Endothelial cell of umbilical vein (primary cell): ENCODE measurements around the gene ZIC2. TPM values are rescaled to one million over a fixed set of nuclear protein-coding genes. Genes with fewer than 3 reads are reported as not detected.

Experiments
- BruUV-seq: library from RNA; stranded (reverse); fragments of 400-500 nt; replicated peaks from 2 replicates; lab custom pipeline; 2021; lab: Mats Ljungman, UMichigan
- CTCF ChIA-PET: fragments of 300-600, 350-600 bp; sonication (Branson Sonifier 250); formaldehyde crosslinking; loops from one replicate; lab custom pipeline; 2021; ENCODE audit warnings: antibody characterized with exemption, inconsistent platforms; lab: Charles Lee
- POLR2A ChIA-PET: fragments of 300-600, 350-600 bp; sonication (Branson Sonifier 250); formaldehyde crosslinking; loops from one replicate; lab custom pipeline; 2021; ENCODE audit warnings: antibody characterized with exemption, inconsistent platforms; lab: Charles Lee
- DNase-seq: peaks from one replicate; pipeline ENCODE4 v3.0.0-alpha.2; 2011; ENCODE audit warnings: low read depth, low spot score
- FAIRE-seq: peaks from 2 replicates; lab custom pipeline; 2011; peaks lifted over from hg19 to GRCh38; lab: Jason Lieb, UNC
- H2AFZ ChIP-seq: 2 replicates; pipeline ENCODE4 v1.6.0; 2012; ENCODE audit warnings: low read depth, low read length, control low read depth, inconsistent platforms
- H3K27ac ChIP-seq: 2 replicates; pipeline ENCODE4 v1.5.1; 2011; ENCODE audit warnings: low read depth, mild to moderate bottlenecking, control low read depth, low read length, moderate library complexity; ENCODE audit not compliant: insufficient read depth
- H3K27me3 ChIP-seq, 2 experiments: 2 replicates each; pipeline versions ENCODE4 v1.6.0 to v1.6.1; 2011; ENCODE audit warnings: low read length in 2 of 2, mixed read lengths in 1 of 2; ENCODE audit not compliant: control insufficient read depth in 2 of 2, insufficient read depth in 2 of 2
- H3K36me3 ChIP-seq, 2 experiments: 2 replicates in 1 of 2; 3 replicates in 1 of 2; pipeline ENCODE4 v1.5.1; 2011; ENCODE audit warnings: low read length in 2 of 2, mild to moderate bottlenecking in 1 of 2, moderate library complexity in 1 of 2; ENCODE audit not compliant: control insufficient read depth in 2 of 2, insufficient read depth in 2 of 2; ENCODE audit errors: extremely low read depth in 1 of 2
- H3K4me1 ChIP-seq: 3 replicates; pipeline ENCODE4 v1.5.1; 2011; ENCODE audit warnings: mild to moderate bottlenecking, low read length; ENCODE audit not compliant: control insufficient read depth, insufficient read depth; ENCODE audit errors: extremely low read depth
- H3K4me2 ChIP-seq: 2 replicates; pipeline ENCODE4 v1.6.1; 2011; ENCODE audit warnings: low read length, control low read depth, mixed read lengths; ENCODE audit not compliant: insufficient read depth
- H3K4me3 ChIP-seq, 3 experiments: fragments of 200-600 bp in 1 of 3; sonication (generic), shearing (Covaris generic) in 1 of 3; replicated peaks in 1 of 3; 2 replicates each; pipeline ENCODE4 v1.5.1; 2011 to 2016; ENCODE audit warnings: control low read depth in 3 of 3, low read length in 3 of 3, mild to moderate bottlenecking in 2 of 3, inconsistent platforms in 1 of 3, low read depth in 1 of 3, moderate library complexity in 1 of 3; ENCODE audit not compliant: insufficient read depth in 1 of 3
- H3K79me2 ChIP-seq: 2 replicates; pipeline ENCODE4 v1.6.0; 2012; ENCODE audit warnings: low read length, inconsistent platforms; ENCODE audit not compliant: control insufficient read depth, insufficient read depth
- H3K9ac ChIP-seq: replicated peaks from 2 replicates; pipeline ENCODE3; 2011; ENCODE audit warnings: low read length, control low read depth; ENCODE audit not compliant: insufficient read depth; ENCODE audit errors: extremely low read depth
- H3K9me1 ChIP-seq: replicated peaks from 3 replicates; pipeline ENCODE4 v1.6.0; 2011; ENCODE audit warnings: mild to moderate bottlenecking, low read length; ENCODE audit not compliant: control insufficient read depth, insufficient read depth; ENCODE audit errors: extremely low read depth
- H3K9me3 ChIP-seq: replicated peaks from 2 replicates; pipeline ENCODE4 v1.5.1; 2012; ENCODE audit warnings: low read length, inconsistent platforms; ENCODE audit not compliant: control insufficient read depth, insufficient read depth
- H4K20me1 ChIP-seq: replicated peaks from 2 replicates; pipeline ENCODE3; 2011; ENCODE audit warnings: mild to moderate bottlenecking, low read length; ENCODE audit not compliant: control insufficient read depth, insufficient read depth; ENCODE audit errors: extremely low read depth
- CTCF ChIP-seq, 2 donors: IDR thresholded peaks; 1 replicate in 1 of 2; 2 replicates in 1 of 2; pipeline ENCODE4 v1.5.1; 2011; ENCODE audit warnings: low read length in 2 of 2, mild to moderate bottlenecking in 2 of 2, moderate library complexity in 2 of 2, control low read depth in 1 of 2, inconsistent platforms in 1 of 2, low read depth in 1 of 2; ENCODE audit not compliant: insufficient read depth in 1 of 2; ENCODE audit errors: extremely low read depth in 1 of 2
- GATA2 ChIP-seq: IDR thresholded peaks from 2 replicates; pipeline ENCODE4 v1.7.0; 2011; ENCODE audit warnings: low read depth, mild to moderate bottlenecking, moderate library complexity, mixed read lengths, low read length; ENCODE audit not compliant: insufficient read length, insufficient read depth
- POLR2AphosphoS5 ChIP-seq: IDR thresholded peaks from 2 replicates; pipeline ENCODE4 v1.6.1; 2012; ENCODE audit warnings: low read depth, mild to moderate bottlenecking, control low read depth, low read length, moderate library complexity; ENCODE audit not compliant: insufficient read depth
- dilution Hi-C: fragments of 300-500 bp; cut with MboI; formaldehyde crosslinking; loops from one replicate; pipeline ENCODE4 v1.15.0; 2019; ENCODE audit warnings: low sequenced_read_pairs; ENCODE audit not compliant: extremely low pct_ligation_motif_present
- intact Hi-C: fragments of 100-400 bp; cut with micrococcal nuclease; formaldehyde crosslinking; loops from one replicate; pipeline ENCODE4 v1.10.0; 2022
- polyA plus RNA-seq, 4 experiments: library from polyadenylated mRNA; depleted of rRNA in 3 of 4; stranded (reverse) in 3 of 4; unstranded in 1 of 4; fragments of >200 nt; gene quantifications; 2 replicates each; pipeline versions ENCODE4 v1.2.1 to v1.2.3, GENCODE V29; 2011 to 2012; ENCODE audit warnings: missing spikeins in 1 of 4
- total RNA-seq: library from RNA; stranded (reverse); gene quantifications from 2 replicates; pipeline ENCODE4 v1.2.3, GENCODE V29; 2021
- TF ChIP-seq, protein P1 (sequence below): IDR thresholded peaks from 2 replicates; pipeline ENCODE4 v1.6.1; 2011; ENCODE audit not compliant: insufficient read depth, insufficient read length

ZIC2 gene
- total and polyA plus RNA-seq, 2 donors (not counting 3 experiments of a cell fraction or from before 2014, with no cell fraction given) = 0.03 TPM; not detected in 1

DNA sequence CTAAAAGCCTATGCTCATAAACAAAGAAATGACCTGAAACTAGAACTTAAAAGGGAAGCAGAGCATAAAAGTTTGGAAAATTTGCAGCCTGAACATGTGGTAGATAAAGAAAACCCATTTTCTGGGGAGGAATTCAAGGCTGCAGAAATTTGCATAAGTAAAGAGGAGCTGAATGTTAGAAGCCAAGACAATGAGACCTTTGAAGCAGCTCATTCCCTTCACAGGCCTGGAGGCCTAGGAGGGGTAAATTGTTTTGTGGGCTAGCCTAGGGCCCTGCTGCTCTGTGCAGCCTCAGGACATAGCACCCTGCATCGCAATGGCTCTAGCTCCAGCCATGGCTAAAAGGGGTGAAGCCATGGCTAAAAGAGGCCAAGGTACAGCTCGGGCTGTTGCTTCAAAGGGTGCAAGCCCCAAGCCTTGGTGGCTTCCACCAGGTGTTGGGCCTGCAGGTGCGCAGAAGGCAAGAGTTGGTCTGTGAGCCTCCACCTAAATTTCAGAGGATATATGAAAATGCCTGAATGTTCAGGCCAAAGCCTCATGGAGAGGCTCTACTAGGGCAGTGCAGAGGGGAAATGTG, 38.3 kb downstream of the ZIC2 start:
- no peak for FAIRE-seq
- no peaks in the 10 kb centered on the region for H3K79me2 ChIP-seq
- no peaks in the 10 kb centered on the region for H4K20me1 ChIP-seq
- dilution Hi-C loops = no loop called here
- no peaks in the 10 kb centered on the region for H3K4me1 ChIP-seq
- no peak for DNase-seq
- intact Hi-C loops = no loop called here
- no peak overlapping the region for H3K4me3 ChIP-seq
- H3K9me1 ChIP-seq = no peaks in the 10 kb centered on the region
- no peak overlapping the region for H3K9ac ChIP-seq
- H3K36me3 ChIP-seq = no peaks in the 10 kb centered on the region
- no peak overlapping the region for H3K4me2 ChIP-seq
- no TSS peak for BruUV-seq
- no peaks in the 10 kb centered on the region for H3K27me3 ChIP-seq
- TF ChIP-seq, protein P1, sequence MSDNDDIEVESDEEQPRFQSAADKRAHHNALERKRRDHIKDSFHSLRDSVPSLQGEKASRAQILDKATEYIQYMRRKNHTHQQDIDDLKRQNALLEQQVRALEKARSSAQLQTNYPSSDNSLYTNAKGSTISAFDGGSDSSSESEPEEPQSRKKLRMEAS = no peak
- TF ChIP-seq CTCF (IDR thresholded peaks at IDR 0.05; ENCODE audit: extremely low read depth in 1 of 2, insufficient read depth in 1 of 2, low read depth in 1 of 2, low read length in 2 of 2) = no peak
- TF ChIP-seq GATA2 = no peak
- ChIA-PET CTCF (interaction anchor here (0.9 to 1.3 kb wide), 3 partner anchors 7 to 215 kb away, joined by 3 to 6 read pairs (median 3); no protein-coding TSS in a partner anchor), POLR2A (no interaction called here)
- no peak overlapping the region for H2AFZ ChIP-seq
- H3K27ac ChIP-seq = no peak overlapping the region
- no peaks in the 10 kb centered on the region for H3K9me3 ChIP-seq

DNA sequence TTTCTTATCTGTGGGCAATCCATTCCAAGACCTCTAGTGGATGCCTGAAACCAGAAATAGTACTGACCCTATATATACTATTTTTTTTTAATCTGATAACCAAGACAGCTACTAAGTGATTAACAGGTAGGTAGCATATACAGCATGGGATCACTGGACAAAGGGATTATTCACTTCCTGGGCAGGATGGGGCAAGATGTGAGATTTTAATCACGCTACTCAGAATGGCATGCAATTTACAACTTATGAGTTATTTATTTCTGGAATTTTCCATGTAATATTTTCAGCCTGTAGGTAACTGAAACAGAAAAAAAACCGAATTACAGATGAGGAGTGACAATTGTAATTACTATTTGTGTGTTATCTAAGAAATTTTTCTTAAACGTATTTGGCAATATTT, 41.2 kb downstream of the ZIC2 start:
- DNase-seq (no peak), FAIRE-seq (no peak)
- Histone ChIP-seq H2AFZ (no peak overlapping the region), H3K79me2 (no peaks in the 10 kb centered on the region), H3K4me2 (no peak overlapping the region), H3K36me3 (no peaks in the 10 kb centered on the region), H4K20me1 (no peaks in the 10 kb centered on the region), H3K9me3 (no peaks in the 10 kb centered on the region), H3K4me1 (no peaks in the 10 kb centered on the region), H3K27me3 (no peaks in the 10 kb centered on the region), H3K9ac (no peak overlapping the region), H3K4me3 (no peak overlapping the region), H3K27ac (no peak overlapping the region), H3K9me1 (no peaks in the 10 kb centered on the region)
- TF ChIP-seq POLR2AphosphoS5 = no peak
- TF ChIP-seq CTCF (IDR thresholded peaks at IDR 0.05; ENCODE audit: extremely low read depth in 1 of 2, insufficient read depth in 1 of 2, low read depth in 1 of 2, low read length in 2 of 2) = no peak
- dilution Hi-C loops = no loop called here
- BruUV-seq = no TSS peak
- ChIA-PET POLR2A (no interaction called here), CTCF (no interaction called here)
- intact Hi-C loops = no loop called here
